ENCODE results near the gene EEFSEC. TPM values are rescaled to one million over a fixed set of nuclear protein-coding genes. Genes with fewer than 3 reads are reported as not detected.

The EEFSEC gene
- total and polyA plus RNA-seq, 2 of the 8 experiments (the other 6 are each of a cell fraction or from before 2014, with no cell fraction given) = 13.1 to 19.8 TPM

- no peak for TF ChIP-seq EZH2 (IDR thresholded peaks at IDR 0.05; ENCODE audit: low read depth, low read length, severe bottlenecking)
- TF ChIP-seq JUND (IDR thresholded peaks at IDR 0.05; ENCODE audit: low read length) = no peak
- TF ChIP-seq SUZ12 (IDR thresholded peaks at IDR 0.05; ENCODE audit: low read length) = no peak
- TF ChIP-seq MAX (IDR thresholded peaks at IDR 0.05) = no peak
- no peak for TF ChIP-seq POLR2AphosphoS5 (IDR thresholded peaks at IDR 0.05; ENCODE audit: low read depth, low read length)
- no peak for TF ChIP-seq CHD7 (IDR thresholded peaks at IDR 0.05; ENCODE audit: insufficient replicate concordance, low read length)
- TF ChIP-seq NRF1 (IDR thresholded peaks at IDR 0.05; ENCODE audit: low read depth, low read length) = no peak
Measured at GRCh38 chr3:128407247-128407646, 254.0 kb downstream of the EEFSEC start (continued).
